SK-N-SH (cell line): ENCODE results near the gene LAMB1. TPM values are rescaled to one million over a fixed set of nuclear protein-coding genes. Genes with fewer than 3 reads are reported as not detected.
A peak's percentile ranks its signal among the peaks of the same experiment; 100 is the strongest.

Experiments used
- CTCF ChIA-PET: fragments of 300-600, 350-600 bp; formaldehyde crosslinking; extraction: SDS; loops from one replicate; lab custom pipeline; 2021; lab: Yijun Ruan, JAX
- POLR2A ChIA-PET: fragments of 350-600 bp; sonication (Branson Sonifier 250); formaldehyde crosslinking; extraction: SDS; loops from one replicate; lab custom pipeline; 2020; ENCODE audit warnings: antibody characterized with exemption, inconsistent platforms; lab: Yijun Ruan, JAX
- DNase-seq: peaks from one replicate; pipeline ENCODE4 v3.0.0; 2012
- H2AFZ ChIP-seq: fragments of 200-600 bp; sonication (generic); 2 replicates; pipeline ENCODE4 v1.8.1; 2016; ENCODE audit warnings: antibody characterized with exemption, mild to moderate bottlenecking, low read depth
- H3F3A ChIP-seq: fragments of 200-600 bp; sonication (generic); replicated peaks from 2 replicates; pipeline ENCODE3; 2016; ENCODE audit warnings: antibody characterized with exemption, mild to moderate bottlenecking; ENCODE audit not compliant: insufficient read depth
- H3K27ac ChIP-seq, 2 experiments: fragments of 200-500 bp in 1 of 2; fragments of 200-600 bp in 1 of 2; sonication (Bioruptor generic) in 1 of 2; sonication (generic), shearing (Covaris generic) in 1 of 2; 2 replicates each; pipeline versions ENCODE4 v1.5.1 to v1.6.1; 2014 to 2016; ENCODE audit warnings: low read depth in 2 of 2, inconsistent platforms in 1 of 2, low read length in 1 of 2, mild to moderate bottlenecking in 1 of 2, mixed read lengths in 1 of 2
- H3K27me3 ChIP-seq: fragments of 200-600 bp; sonication (generic), shearing (Covaris generic); 2 replicates; pipeline ENCODE4 v1.6.1; 2016; ENCODE audit warnings: mixed run types; ENCODE audit not compliant: insufficient read depth
- H3K36me3 ChIP-seq, 2 experiments: fragments of 200-500 bp in 1 of 2; fragments of 200-600 bp in 1 of 2; sonication (Bioruptor generic) in 1 of 2; sonication (generic) in 1 of 2; replicated peaks in 1 of 2; 2 replicates each; pipeline versions ENCODE3 to v1.5.1; 2014 to 2016; ENCODE audit warnings: low read length in 1 of 2, mild to moderate bottlenecking in 1 of 2; ENCODE audit not compliant: insufficient read depth in 2 of 2, control insufficient read depth in 1 of 2
- H3K4me1 ChIP-seq, 2 experiments: fragments of 200-500 bp in 1 of 2; fragments of 200-600 bp in 1 of 2; sonication (Bioruptor generic) in 1 of 2; sonication (generic), shearing (Covaris generic) in 1 of 2; 2 replicates each; pipeline versions ENCODE4 v1.5.1 to v1.6.1; 2014 to 2016; ENCODE audit warnings: low read depth in 1 of 2, low read length in 1 of 2, mixed run types in 1 of 2; ENCODE audit not compliant: insufficient read depth in 2 of 2, control insufficient read depth in 1 of 2
- H3K4me2 ChIP-seq: fragments of 200-600 bp; sonication (generic), shearing (Covaris generic); 2 replicates; pipeline ENCODE4 v1.6.1; 2017; ENCODE audit warnings: mixed run types
- H3K4me3 ChIP-seq, 2 experiments: fragments of 200-500 bp in 1 of 2; fragments of 200-600 bp in 1 of 2; sonication (Bioruptor generic) in 1 of 2; sonication (generic), shearing (Covaris generic) in 1 of 2; 2 replicates each; pipeline versions ENCODE4 v1.5.1 to v1.8.1; 2014 to 2016; ENCODE audit warnings: low read depth in 2 of 2, inconsistent platforms in 1 of 2, low read length in 1 of 2, mild to moderate bottlenecking in 1 of 2, mixed read lengths in 1 of 2, moderate library complexity in 1 of 2
- H3K79me2 ChIP-seq: fragments of 200-600 bp; sonication (generic); 2 replicates; pipeline ENCODE4 v1.8.1; 2017; ENCODE audit warnings: mild to moderate bottlenecking; ENCODE audit not compliant: insufficient read depth
- H3K9ac ChIP-seq: fragments of 200-600 bp; sonication (generic); 2 replicates; pipeline ENCODE4 v1.6.1; 2017; ENCODE audit warnings: mixed run types
- H3K9me2 ChIP-seq: fragments of 200-600 bp; sonication (generic); 2 replicates; pipeline ENCODE4 v1.6.1; 2017; ENCODE audit warnings: mixed run types
- H3K9me3 ChIP-seq: fragments of 200-600 bp; sonication (generic); 2 replicates; pipeline ENCODE4 v1.6.1; 2017; ENCODE audit warnings: mixed run types, mild to moderate bottlenecking, moderate library complexity
- H4K20me1 ChIP-seq: fragments of 200-600 bp; sonication (generic); 2 replicates; pipeline ENCODE4 v1.6.1; 2017; ENCODE audit warnings: mild to moderate bottlenecking, mixed run types; ENCODE audit not compliant: insufficient read depth
- CHD2 ChIP-seq: fragments of 150-350 bp; IDR thresholded peaks from 2 replicates; pipeline ENCODE4 v1.6.1; 2018; ENCODE audit warnings: low read length; ENCODE audit not compliant: partially characterized antibody
- EP300 ChIP-seq, 2 experiments: IDR thresholded peaks; 2 replicates each; pipeline versions ENCODE4 v1.4.0 to v1.6.1; 2012; ENCODE audit warnings: borderline replicate concordance in 1 of 2, low read depth in 1 of 2, low read length in 1 of 2
- GABPA ChIP-seq: IDR thresholded peaks from 2 replicates; pipeline ENCODE4 v1.4.0; 2012; ENCODE audit warnings: low read depth, mild to moderate bottlenecking
- MXI1 ChIP-seq: IDR thresholded peaks from 2 replicates; pipeline ENCODE4 v1.6.1; 2012; ENCODE audit warnings: mild to moderate bottlenecking, low read depth, low read length, improper control_type of control experiment
- NFIC ChIP-seq: IDR thresholded peaks from 2 replicates; pipeline ENCODE4 v1.4.0; 2012; ENCODE audit warnings: borderline replicate concordance
- NRF1 ChIP-seq: IDR thresholded peaks from 2 replicates; pipeline ENCODE4 v1.6.1; 2012; ENCODE audit warnings: low read depth, mild to moderate bottlenecking, low read length
- POLR2AphosphoS5 ChIP-seq: IDR thresholded peaks from 2 replicates; pipeline ENCODE4 v1.6.1; 2012; ENCODE audit warnings: low read depth, low read length
- RAD21 ChIP-seq: IDR thresholded peaks from 2 replicates; pipeline ENCODE4 v1.6.1; 2012; ENCODE audit warnings: mild to moderate bottlenecking, low read length
- RFX5 ChIP-seq: IDR thresholded peaks from 2 replicates; pipeline ENCODE4 v1.6.1; 2012; ENCODE audit warnings: mild to moderate bottlenecking, improper control_type of control experiment, low read length
- TAF1 ChIP-seq: IDR thresholded peaks from 2 replicates; pipeline ENCODE4 v1.6.1; 2012; ENCODE audit warnings: low read depth, mild to moderate bottlenecking, low read length, moderate library complexity, borderline replicate concordance
- TCF12 ChIP-seq: IDR thresholded peaks from 2 replicates; pipeline ENCODE4 v1.4.0; 2012
- TEAD4 ChIP-seq: IDR thresholded peaks from 2 replicates; pipeline ENCODE4 v1.4.0; 2012; ENCODE audit warnings: mild to moderate bottlenecking, borderline replicate concordance; ENCODE audit not compliant: insufficient read depth
- WGBS: methylation state at CpG from one replicate; pipeline ENCODE4 v1.1.6; 2017; ENCODE audit warnings: low lambda C conversion rate; 5-methylcytosine and 5-hydroxymethylcytosine counted together
- polyA plus RNA-seq, 3 experiments: library from polyadenylated mRNA; depleted of rRNA; stranded (reverse); fragments of >200 nt; gene quantifications; 2 replicates each; pipeline ENCODE4 v1.2.3, GENCODE V29; 2012
- TF ChIP-seq, protein P1 (sequence below): IDR thresholded peaks from 2 replicates; pipeline ENCODE4 v1.4.0; 2012; ENCODE audit warnings: low read depth, borderline replicate concordance
- TF ChIP-seq, protein P2 (sequence below): IDR thresholded peaks from 2 replicates; pipeline ENCODE4 v1.6.1; 2012; ENCODE audit warnings: mild to moderate bottlenecking, low read depth, low read length, moderate library complexity
- TF ChIP-seq, protein P3 (sequence below): IDR thresholded peaks from 2 replicates; pipeline ENCODE4; 2012

Gene LAMB1
- polyA plus RNA-seq, 1 of the 3 experiments (the other 2 are of a cell fraction): 435 TPM

DNA sequence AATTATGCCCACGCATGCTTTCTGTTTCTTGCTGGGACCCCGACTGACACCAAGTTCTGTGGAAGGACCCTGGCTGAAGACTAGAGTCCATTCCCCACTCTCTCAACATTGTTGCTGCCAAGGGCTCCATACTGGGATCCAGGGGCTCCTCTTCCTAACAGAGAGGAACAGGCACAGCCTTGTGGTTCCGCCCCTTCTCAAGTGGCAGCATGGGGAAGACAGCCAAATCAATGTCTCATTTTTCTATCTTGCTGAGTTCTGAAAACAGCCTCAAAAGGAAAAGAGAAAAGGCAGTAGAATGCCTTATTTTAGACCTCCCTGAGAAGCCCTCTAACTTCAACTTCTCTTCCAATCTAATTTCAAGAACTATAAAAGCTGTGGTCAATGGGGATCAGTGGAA lies 23.7 kb upstream of the LAMB1 start:
- peak overlapping the region; percentile 36 to 52; a peak in 2 of 4 replicates for H3K27ac ChIP-seq
- peak overlapping the region; percentile 28; the same call in 1 of the 2 replicates for H3K4me2 ChIP-seq
- H3K9me2 ChIP-seq: no peaks in the 10 kb centered on the region
- no peak overlapping the region for H3K4me3 ChIP-seq
- H3K9me3 ChIP-seq: no peaks in the 10 kb centered on the region
- peaks cover 0 to 31% of the 10 kb centered on the region in 2 experiments for H3K4me1 ChIP-seq
- peaks cover 50% of the 10 kb centered on the region for H3F3A ChIP-seq
- H3K36me3 ChIP-seq: no peaks in the 10 kb centered on the region
- no peak for DNase-seq
- no peaks in the 10 kb centered on the region for H3K79me2 ChIP-seq
- ChIA-PET CTCF (interaction anchor here (0.8 to 2.3 kb wide), 2 partner anchors 11 to 27 kb away, joined by 3 to 12 read pairs; no protein-coding TSS in a partner anchor), POLR2A (no interaction called here)
- peak overlapping the region; percentile 58 for H2AFZ ChIP-seq
- no peak overlapping the region for H3K9ac ChIP-seq
- H4K20me1 ChIP-seq: no peaks in the 10 kb centered on the region
- no peaks in the 10 kb centered on the region for H3K27me3 ChIP-seq
- TF ChIP-seq TEAD4 (no peak), POLR2AphosphoS5 (no peak), NFIC (peak; percentile 21; the same call in 1 of the 2 replicates), RAD21 (no peak), EP300 (IDR thresholded peaks at IDR 0.05; ENCODE audit: borderline replicate concordance in 1 of 2, low read depth in 1 of 2, low read length in 1 of 2) (peak in 1 of 2 experiments; percentile 6; a peak in 1 of 4 replicates), TAF1 (no peak), RFX5 (no peak), MXI1 (no peak), NRF1 (no peak), GABPA (no peak)
- TF ChIP-seq, protein P1, sequence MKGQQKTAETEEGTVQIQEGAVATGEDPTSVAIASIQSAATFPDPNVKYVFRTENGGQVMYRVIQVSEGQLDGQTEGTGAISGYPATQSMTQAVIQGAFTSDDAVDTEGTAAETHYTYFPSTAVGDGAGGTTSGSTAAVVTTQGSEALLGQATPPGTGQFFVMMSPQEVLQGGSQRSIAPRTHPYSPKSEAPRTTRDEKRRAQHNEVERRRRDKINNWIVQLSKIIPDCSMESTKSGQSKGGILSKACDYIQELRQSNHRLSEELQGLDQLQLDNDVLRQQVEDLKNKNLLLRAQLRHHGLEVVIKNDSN: no peak
- WGBS: 93% methylated on average over 3 of the region's 3 CpGs

DNA sequence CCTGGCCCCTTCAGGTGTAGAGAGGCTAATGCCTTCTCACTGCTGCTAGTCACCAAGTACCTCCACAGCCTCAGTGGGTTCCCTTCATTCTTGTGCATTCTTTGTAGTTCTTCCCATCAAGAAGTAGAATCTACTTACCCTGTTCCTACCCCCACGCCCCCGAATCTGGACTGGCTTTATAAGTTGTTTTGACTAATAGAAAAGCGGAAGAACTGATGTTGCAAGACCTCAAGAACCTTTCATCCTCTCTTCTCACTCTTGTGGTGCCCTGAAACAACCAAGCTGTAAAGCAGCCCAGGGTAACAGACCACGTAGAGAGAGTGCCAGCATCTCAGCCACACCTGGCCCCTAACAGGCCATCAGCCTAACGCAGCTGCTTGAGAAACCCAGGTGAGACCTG lies 23.2 kb upstream of the LAMB1 start:
- POLR2A ChIA-PET: no interaction called here
- 86% methylated on average over 5 of the region's 5 CpGs for WGBS
- Histone ChIP-seq H2AFZ (no peak overlapping the region), H3K4me3 (no peak overlapping the region), H3K9me2 (no peaks in the 10 kb centered on the region), H3K27ac (no peak overlapping the region), H4K20me1 (no peaks in the 10 kb centered on the region), H3K79me2 (no peaks in the 10 kb centered on the region), H3K27me3 (no peaks in the 10 kb centered on the region), H3F3A (peaks cover 45% of the 10 kb centered on the region), H3K9ac (no peak overlapping the region), H3K36me3 (no peaks in the 10 kb centered on the region), H3K9me3 (no peaks in the 10 kb centered on the region), H3K4me2 (peak overlapping the region; percentile 28; the same call in 1 of the 2 replicates), H3K4me1 (peaks cover 0 to 31% of the 10 kb centered on the region in 2 experiments)
- DNase-seq: no peak
- CTCF ChIA-PET: interaction anchor here (0.8 to 2.3 kb wide), 2 partner anchors 10 to 28 kb away, joined by 3 to 12 read pairs; no protein-coding TSS in a partner anchor
- TF ChIP-seq POLR2AphosphoS5 (no peak), NRF1 (no peak), TAF1 (no peak), TCF12 (no peak), CHD2 (no peak), RFX5 (no peak)
- TF ChIP-seq, protein P2, sequence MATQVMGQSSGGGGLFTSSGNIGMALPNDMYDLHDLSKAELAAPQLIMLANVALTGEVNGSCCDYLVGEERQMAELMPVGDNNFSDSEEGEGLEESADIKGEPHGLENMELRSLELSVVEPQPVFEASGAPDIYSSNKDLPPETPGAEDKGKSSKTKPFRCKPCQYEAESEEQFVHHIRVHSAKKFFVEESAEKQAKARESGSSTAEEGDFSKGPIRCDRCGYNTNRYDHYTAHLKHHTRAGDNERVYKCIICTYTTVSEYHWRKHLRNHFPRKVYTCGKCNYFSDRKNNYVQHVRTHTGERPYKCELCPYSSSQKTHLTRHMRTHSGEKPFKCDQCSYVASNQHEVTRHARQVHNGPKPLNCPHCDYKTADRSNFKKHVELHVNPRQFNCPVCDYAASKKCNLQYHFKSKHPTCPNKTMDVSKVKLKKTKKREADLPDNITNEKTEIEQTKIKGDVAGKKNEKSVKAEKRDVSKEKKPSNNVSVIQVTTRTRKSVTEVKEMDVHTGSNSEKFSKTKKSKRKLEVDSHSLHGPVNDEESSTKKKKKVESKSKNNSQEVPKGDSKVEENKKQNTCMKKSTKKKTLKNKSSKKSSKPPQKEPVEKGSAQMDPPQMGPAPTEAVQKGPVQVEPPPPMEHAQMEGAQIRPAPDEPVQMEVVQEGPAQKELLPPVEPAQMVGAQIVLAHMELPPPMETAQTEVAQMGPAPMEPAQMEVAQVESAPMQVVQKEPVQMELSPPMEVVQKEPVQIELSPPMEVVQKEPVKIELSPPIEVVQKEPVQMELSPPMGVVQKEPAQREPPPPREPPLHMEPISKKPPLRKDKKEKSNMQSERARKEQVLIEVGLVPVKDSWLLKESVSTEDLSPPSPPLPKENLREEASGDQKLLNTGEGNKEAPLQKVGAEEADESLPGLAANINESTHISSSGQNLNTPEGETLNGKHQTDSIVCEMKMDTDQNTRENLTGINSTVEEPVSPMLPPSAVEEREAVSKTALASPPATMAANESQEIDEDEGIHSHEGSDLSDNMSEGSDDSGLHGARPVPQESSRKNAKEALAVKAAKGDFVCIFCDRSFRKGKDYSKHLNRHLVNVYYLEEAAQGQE: no peak
- TF ChIP-seq, protein P3, sequence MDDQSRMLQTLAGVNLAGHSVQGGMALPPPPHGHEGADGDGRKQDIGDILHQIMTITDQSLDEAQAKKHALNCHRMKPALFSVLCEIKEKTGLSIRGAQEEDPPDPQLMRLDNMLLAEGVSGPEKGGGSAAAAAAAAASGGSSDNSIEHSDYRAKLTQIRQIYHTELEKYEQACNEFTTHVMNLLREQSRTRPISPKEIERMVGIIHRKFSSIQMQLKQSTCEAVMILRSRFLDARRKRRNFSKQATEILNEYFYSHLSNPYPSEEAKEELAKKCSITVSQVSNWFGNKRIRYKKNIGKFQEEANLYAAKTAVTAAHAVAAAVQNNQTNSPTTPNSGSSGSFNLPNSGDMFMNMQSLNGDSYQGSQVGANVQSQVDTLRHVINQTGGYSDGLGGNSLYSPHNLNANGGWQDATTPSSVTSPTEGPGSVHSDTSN: no peak
